ENCODE data around the gene CD99.
"Not testable (repeated sequence)": the region's sequence is repeated elsewhere in the genome, so short reads cannot be mapped to it uniquely, and the experiment has no call there.

The CD99 gene, protein sequence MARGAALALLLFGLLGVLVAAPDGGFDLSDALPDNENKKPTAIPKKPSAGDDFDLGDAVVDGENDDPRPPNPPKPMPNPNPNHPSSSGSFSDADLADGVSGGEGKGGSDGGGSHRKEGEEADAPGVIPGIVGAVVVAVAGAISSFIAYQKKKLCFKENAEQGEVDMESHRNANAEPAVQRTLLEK

GRCh38 chrX:2690856-2691542 is at the start of gene CD99:
Gene CD99 (plus strand): TSS chrX:2691295. CDS start chrX:2691361, 66 bp downstream.
- peak; percentile 93 to 96 for DNase-seq

DNA sequence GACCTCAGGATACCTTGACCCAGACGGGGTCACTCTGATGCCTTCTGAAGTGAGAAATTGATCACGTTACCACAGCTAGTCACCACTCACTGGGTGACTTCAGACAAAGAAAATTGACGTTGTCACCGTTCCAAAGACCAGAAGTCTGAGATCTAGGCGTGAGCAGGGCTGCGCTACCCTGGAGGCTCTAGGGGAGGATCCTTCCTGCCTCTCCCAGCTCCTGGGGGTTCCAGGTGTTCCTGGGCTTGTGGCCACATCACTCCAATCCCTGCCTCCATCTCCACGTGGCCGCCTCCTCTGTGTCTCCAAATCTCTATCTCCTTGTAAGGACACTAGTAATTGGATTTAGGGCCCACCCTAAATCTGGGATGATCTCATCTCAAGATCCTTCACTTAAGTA is 48.9 kb upstream of the CD99 start:
- DNase-seq, result no peak

DNA sequence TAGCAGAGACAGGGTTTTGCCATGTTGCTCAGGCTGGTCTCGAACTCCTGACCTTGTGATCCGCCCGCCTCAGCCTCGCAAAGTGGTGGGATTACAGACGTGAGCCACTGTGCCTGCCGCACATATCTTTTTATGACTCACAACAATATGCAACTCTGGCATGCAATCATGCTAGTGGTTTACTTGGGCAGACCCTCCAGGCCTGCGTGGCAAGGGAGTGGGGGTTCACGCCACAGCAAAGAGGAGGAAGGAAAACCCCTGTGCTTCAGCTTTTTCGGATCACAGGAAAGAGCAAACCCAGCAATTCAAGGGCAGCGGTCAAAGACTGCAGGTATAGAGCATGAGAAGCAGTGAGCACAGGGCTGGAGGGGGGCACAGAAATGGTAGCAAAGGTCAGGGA is 48.3 kb upstream of the CD99 start:
- DNase-seq, result no peak

DNA sequence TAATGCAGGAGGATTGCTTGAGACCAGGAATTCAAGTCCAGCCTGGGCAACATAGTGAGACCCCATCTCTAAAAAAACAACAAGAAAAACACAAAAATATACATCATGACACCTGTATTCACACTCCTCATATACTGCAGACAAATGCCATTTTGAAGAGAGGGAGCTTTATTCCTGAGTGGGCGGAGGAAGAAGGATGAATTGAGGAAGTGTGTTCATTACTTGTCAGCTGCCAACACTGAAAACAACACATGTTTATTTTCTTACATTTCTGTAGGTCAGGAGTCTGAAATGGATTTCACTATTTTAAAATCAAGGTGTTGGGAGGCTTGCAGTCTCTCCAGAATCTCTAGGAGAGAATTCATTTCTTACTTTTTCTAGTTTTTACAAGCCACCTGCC is 47.2 kb upstream of the CD99 start:
- no peak for DNase-seq

DNA sequence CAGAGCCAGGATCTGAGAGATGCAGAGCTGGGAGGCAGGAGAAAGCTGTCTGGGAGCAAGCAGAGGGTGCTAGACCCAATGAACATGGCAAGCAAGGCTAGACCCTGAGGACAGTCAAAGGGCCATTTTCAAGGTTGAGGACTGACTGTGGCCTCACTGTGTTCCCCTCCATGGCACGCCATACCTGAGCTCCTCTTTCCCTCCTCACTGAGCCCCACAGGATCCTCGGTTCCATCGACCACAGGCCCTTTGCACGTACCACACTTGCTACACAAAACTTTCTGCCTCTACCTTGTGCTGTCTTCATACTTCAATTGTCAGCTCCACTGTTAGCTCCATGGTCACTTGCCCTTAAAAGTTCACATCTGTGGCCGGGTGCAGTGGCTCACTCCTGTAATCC is 45.5 kb upstream of the CD99 start:
- DNase-seq, result no peak

DNA sequence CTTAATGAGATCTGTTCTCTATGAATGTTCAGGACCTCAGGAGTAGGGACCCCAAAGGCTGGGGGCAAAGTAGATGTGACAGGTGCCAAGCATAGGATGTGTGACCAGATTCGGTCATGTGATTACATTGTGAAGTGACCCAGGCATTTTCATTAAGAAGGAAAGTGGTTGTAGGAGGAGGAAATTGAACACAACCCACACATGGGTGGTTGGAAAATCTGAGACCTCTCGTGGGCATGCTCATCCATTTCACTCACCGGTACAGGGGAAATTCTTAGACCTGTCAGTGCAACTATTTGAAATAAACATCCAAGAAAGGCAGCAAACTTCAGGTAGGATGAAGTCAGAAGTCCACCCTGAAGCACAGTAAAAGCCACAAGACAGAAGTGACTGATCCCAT is 43.5 kb upstream of the CD99 start:
- DNase-seq, result no peak

DNA sequence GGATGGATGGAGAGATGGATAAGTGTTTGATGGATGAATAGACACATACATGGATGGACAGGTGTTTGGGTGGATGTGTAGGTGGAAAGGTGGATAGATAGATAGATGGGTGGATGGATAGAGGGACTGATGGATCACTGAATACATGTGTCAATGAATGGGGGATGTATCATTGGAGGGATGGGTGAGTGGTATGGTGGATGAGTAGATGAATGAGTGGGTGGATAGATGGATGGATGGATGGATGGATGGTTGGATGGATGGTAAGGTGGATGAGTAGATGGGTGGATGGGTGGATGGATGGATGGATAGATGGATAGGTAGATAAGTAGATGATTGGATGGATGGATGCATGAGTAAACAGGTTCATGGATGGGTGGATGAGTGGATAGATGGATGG is 41.1 kb upstream of the CD99 start:
- no peak for DNase-seq

- DNase-seq, result no peak
These were observed 40.2 kb upstream of the CD99 start for GRCh38 chrX:2650865-2651264.

DNA sequence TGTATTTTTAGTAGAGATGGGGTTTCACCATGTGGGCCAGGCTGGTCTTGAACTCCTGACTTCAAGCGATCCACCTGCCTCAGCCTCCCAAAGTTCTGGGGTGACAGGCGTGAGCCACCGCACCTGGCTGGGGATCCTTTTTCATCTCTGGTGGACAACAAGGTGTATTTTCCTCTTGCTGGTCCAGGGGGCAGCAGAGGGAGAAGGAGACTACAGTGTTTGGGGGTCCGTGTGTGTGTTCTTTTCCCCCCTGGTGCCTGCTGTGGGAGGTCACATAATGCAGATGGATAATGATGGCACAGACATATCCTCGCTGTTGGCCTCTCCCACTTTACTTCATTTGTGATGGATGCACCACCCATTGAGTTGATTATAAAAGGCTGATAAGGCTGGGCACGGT is 39.0 kb upstream of the CD99 start:
- peak in 1 of 2 donors; percentile 5 for DNase-seq

- DNase-seq, result no peak
These were observed 36.4 kb upstream of the CD99 start for GRCh38 chrX:2654436-2655340.

- no peak for DNase-seq
These were observed 34.7 kb upstream of the CD99 start for GRCh38 chrX:2656257-2656836.

DNA sequence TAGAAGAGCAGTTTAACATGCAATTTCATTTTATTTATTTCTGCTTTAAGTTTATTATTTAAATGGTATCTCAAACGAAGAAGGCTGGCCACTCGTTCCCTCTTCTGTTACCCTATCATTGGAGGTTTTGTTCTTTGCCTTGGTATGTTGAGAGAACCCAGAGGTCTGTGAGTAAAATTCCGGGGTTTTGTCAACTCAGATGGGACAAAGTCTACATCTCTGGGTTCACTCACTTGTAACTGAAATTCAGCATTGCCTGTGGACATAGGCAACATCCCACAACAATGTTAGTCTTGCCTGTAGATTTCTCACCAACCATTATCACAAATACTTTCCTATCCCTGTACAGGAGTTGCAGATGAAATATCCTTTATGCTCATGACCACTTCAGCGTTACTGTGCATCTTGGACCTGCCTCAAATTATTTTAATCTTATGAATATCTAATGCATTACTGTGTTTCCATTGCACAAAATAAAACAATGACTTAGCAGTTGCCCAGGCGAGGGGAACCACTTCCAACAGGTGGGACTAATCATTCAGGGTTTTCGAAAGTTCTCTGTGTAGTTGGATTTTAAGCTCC is 33.5 kb upstream of the CD99 start:
- no peak for DNase-seq

GRCh38 chrX:2658585-2659292 is 32.4 kb upstream of the CD99 start:
- DNase-seq, result no peak

DNA sequence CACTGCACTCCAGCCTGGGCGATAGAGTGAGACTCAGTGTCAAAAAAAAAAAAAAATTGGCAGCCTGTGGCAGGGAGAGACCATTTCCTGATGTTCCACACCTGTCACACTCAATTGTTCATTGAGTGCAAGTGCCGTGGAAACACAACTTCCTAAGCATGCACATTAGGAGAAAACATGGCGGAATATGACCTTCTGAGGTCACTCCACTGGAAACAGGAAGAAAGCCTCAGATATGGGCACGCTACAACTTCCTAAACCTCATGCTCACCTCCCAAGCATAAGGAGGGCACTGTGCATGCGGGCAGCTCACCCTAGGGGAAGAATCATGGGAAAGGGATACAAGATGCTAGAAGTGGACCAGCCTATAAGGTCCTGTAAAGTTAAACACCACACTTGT is 28.5 kb upstream of the CD99 start:
- no peak for DNase-seq

DNA sequence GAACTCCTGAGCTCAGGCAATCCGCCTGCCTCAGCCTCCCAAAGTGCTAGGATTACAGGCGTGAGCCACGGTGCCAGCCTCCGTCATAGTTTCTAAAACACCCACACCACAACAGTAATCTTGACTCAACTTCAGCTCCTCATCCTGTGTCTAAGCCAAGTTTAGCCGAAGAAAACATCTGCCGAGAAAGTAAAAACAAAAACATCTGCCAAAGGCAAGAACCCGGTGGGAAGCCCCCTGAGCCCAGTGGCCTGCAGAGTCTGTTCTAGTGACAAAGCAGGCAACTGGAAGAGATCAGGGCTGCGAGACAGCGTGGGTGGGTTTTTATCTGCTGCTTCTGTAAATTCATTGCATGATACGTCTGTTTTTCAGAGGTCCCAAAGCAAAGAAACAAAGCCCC is 26.6 kb upstream of the CD99 start:
- DNase-seq, result no peak

GRCh38 chrX:2665387-2666304 is 25.4 kb upstream of the CD99 start:
- no peak for DNase-seq

- no peak for DNase-seq
These were observed 24.6 kb upstream of the CD99 start for GRCh38 chrX:2666491-2666890.

- DNase-seq, result no peak
These were observed 20.1 kb upstream of the CD99 start for GRCh38 chrX:2670978-2671377.

DNA sequence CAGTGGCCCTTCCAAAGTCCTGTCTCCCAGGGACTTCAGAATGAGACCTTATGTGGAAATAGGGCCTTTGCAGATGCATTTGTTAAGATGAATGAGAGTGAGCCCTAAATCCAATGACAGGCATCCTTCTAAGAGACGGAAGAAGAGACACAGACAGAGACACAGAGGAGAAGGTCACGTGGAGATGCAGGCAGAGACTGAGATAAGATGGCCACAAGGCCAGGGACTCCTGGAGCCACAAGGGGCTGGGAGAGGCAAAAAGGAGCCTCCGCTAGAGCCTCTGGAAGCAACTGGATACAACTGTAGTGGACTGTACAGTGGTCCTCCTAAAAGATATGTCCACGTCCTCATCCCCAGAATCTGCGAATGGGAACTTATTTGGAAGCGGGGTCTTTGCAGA is 19.0 kb upstream of the CD99 start:
- no peak for DNase-seq

DNA sequence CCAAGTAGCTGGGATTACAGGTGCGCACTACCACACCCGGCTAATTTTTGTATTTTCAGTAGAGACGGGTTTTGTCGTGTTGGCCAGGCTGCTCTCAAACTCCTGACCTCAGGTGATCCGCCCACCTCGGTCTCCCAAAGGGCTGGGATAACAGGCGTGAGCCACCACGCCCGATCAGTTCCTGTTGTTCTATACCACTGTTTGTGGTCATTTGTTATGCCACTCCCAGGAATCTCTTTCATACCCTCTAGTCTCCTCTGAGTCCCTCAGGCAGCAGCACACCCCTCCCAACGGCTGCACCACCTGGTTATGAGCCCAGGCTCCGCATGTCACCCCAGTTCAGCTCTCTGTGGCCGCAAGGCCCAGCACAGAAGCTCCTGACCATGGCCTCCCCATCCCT is 17.5 kb upstream of the CD99 start:
- DNase-seq, result no peak

DNA sequence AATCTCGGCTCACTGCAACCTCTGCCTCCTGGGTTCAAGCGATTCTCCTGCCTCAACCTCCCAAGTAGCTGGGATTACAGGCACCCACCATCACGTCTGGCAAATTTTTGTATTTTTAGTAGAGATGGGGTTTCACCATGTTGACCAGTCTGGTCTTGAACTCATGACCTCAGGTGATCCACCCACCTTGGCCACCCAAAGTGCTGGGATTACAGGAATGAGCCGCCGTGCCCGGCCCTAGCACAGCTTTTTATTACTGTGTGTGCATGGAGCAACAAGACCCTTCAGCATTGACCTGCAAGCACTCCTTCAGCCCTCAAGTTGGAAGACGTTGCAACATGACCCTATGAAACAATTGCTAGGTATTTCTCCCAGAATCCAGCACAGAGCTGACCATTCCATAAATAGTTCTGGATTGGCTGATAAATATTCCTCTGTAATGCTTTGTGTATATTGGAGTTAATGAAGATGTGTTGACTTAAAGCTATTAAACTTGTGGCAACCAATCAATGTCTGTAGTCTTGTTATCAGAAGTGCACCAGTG is 15.4 kb upstream of the CD99 start:
- not testable (repeated sequence) for DNase-seq
